ENCODE data around the gene ABI3.

The ABI3 gene

GRCh38 chr17:49209061-49209571 is 1.4 kb upstream of the ABI3 start:
- DNase-seq (ENCODE audit: low read depth), result no peak
- TF ChIP-seq CTCF (IDR thresholded peaks at IDR 0.05; ENCODE audit: insufficient read depth, low read depth, low read length, missing control alignments), result no peak
- H3K4me3 ChIP-seq (ENCODE audit: low read depth, low read length), result peak overlapping the region; percentile 87

DNA sequence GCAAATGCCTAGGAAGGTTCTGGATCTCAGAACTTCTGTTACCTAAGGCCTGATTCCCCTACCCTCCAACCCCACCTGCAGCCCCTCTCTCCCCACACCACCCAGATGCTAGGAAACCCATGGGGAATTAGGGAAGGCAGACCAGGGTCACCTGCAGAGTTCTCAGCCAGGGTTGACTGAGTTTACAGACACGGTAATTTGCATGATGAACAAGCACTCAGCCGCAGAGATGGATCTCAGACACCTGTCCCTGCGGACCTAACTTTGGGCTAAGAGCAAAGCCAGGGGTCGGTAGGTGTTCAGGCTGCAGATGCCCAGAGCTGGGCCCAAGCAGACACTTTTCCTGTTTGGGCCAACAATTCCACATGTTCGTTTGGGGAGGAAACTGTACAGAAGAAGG is 2.9 kb downstream of the ABI3 start:
- no peak for TF ChIP-seq CTCF (IDR thresholded peaks at IDR 0.05; ENCODE audit: insufficient read depth, low read depth, low read length, missing control alignments)
- H3K4me3 ChIP-seq (ENCODE audit: low read depth, low read length), result peak overlapping the region; percentile 87
- DNase-seq (ENCODE audit: low read depth), result peak; percentile 62

DNA sequence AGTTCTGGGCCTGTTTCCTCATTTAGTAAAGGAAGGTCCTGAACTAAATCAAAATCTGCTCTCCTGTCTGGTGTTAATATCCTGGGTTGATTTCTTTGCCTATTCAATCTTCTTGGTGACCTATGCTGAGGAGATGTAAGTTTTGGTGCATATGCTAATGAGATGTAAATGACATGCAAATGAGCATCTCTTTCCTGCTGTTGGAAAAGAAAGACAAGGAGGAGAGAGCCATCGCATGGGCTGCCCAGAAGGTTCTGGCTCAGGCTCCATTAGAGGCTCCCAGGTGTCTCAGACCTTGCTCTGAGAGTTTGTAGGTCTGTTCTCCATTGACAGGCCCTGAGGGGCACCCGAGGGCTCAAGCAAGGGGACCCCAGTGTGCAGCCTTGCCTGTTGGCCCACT is 3.3 kb downstream of the ABI3 start:
- TF ChIP-seq CTCF (IDR thresholded peaks at IDR 0.05; ENCODE audit: insufficient read depth, low read depth, low read length, missing control alignments), result no peak
- no peak for DNase-seq (ENCODE audit: low read depth)
- peak overlapping the region; percentile 87 for H3K4me3 ChIP-seq (ENCODE audit: low read depth, low read length)

GRCh38 chr17:49214676-49215360 is 4.3 kb downstream of the ABI3 start:
- DNase-seq (ENCODE audit: low read depth), result peak; percentile 47
- no peak for TF ChIP-seq CTCF (IDR thresholded peaks at IDR 0.05; ENCODE audit: insufficient read depth, low read depth, low read length, missing control alignments)

GRCh38 chr17:49216482-49216881 is 6.0 kb downstream of the ABI3 start:
- no peak for DNase-seq (ENCODE audit: low read depth)
- 0 out of 2 replicates have a peak overlapping the region, but pooled peaks have one; percentile 9 for H3K4me3 ChIP-seq (ENCODE audit: low read depth, low read length)
- TF ChIP-seq CTCF (IDR thresholded peaks at IDR 0.05; ENCODE audit: insufficient read depth, low read depth, low read length, missing control alignments), result no peak

More at GRCh38 chr17:49214676-49215360, 4.3 kb downstream of the ABI3 start:
- H3K4me3 ChIP-seq (ENCODE audit: low read depth, low read length), result peak overlapping the region; percentile 87

- TF ChIP-seq CTCF (IDR thresholded peaks at IDR 0.05; ENCODE audit: insufficient read depth, low read depth, low read length, missing control alignments), result no peak
- H3K4me3 ChIP-seq (ENCODE audit: low read depth, low read length), result no peak overlapping the region
- DNase-seq (ENCODE audit: low read depth), result no peak
Observed at GRCh38 chr17:49216953-49217650, 6.6 kb downstream of the ABI3 start.
